Tibial nerve (tissue), 4 donors: Measurements from ENCODE around the gene HCRTR2. TPM values are rescaled to one million over a fixed set of nuclear protein-coding genes. Genes with fewer than 3 reads are reported as not detected.

Experiments
- DNase-seq, 2 donors: peaks; one replicate each; pipeline ENCODE4 v3.0.0-alpha.2; 2019; ENCODE audit warnings: low spot score in 2 of 2
- H3K27ac ChIP-seq, 4 donors: fragments of 200-600 bp; sonication (generic) in 3 of 4; one replicate each; pipeline ENCODE4 v1.5.1; 2017 to 2019; ENCODE audit warnings: mild to moderate bottlenecking in 1 of 4
- H3K27me3 ChIP-seq, 2 donors: fragments of 200-600 bp; sonication (generic) in 1 of 2; one replicate each; pipeline versions ENCODE4 v1.5.1 to v1.6.0; 2017 to 2019
- H3K36me3 ChIP-seq, 3 donors: fragments of 200-600 bp; sonication (generic); one replicate each; pipeline ENCODE4 v1.5.1; 2018 to 2019
- H3K4me1 ChIP-seq, 4 donors: fragments of 200-600 bp; sonication (generic) in 3 of 4; one replicate each; pipeline ENCODE4 v1.5.1; 2017 to 2019
- H3K4me3 ChIP-seq, 4 donors: fragments of 200-600 bp; sonication (generic) in 3 of 4; one replicate each; pipeline ENCODE4 v1.5.1; 2017 to 2019; ENCODE audit warnings: mild to moderate bottlenecking in 1 of 4, moderate library complexity in 1 of 4
- H3K9me3 ChIP-seq, 4 donors: fragments of 200-600 bp; sonication (generic) in 3 of 4; one replicate each; pipeline ENCODE4 v1.5.1; 2017 to 2019
- CTCF ChIP-seq, 5 experiments: fragments of 200-600 bp in 3 of 5; fragments of 450-650 bp in 2 of 5; sonication (generic) in 3 of 5; IDR thresholded peaks; one replicate each; pipeline ENCODE4 v1.5.1; 2016 to 2019; ENCODE audit warnings: antibody characterized with exemption in 5 of 5, mild to moderate bottlenecking in 3 of 5, moderate library complexity in 2 of 5
- EP300 ChIP-seq, 2 donors: sonication (generic); formaldehyde crosslinking; IDR thresholded peaks; one replicate each; pipeline ENCODE4 v1.6.1; 2017; ENCODE audit warnings: antibody characterized with exemption in 2 of 2, mild to moderate bottlenecking in 1 of 2
- POLR2A ChIP-seq, 2 donors: fragments of 450-650 bp; IDR thresholded peaks; one replicate each; pipeline ENCODE4 v1.6.1; 2017; ENCODE audit warnings: antibody characterized with exemption in 2 of 2, mild to moderate bottlenecking in 2 of 2, moderate library complexity in 2 of 2
- WGBS, 2 donors: methylation state at CpG; one replicate each; pipeline ENCODE4 v1.1.5; 2018; 5-methylcytosine and 5-hydroxymethylcytosine counted together
- total RNA-seq, 4 donors: library from RNA; depleted of rRNA; stranded (reverse); fragments of >200 nt; gene quantifications; one replicate each; pipeline ENCODE4 v1.1.0, GENCODE V29; 2016

Gene HCRTR2
- total RNA-seq, 4 donors from 2014 or later, result not detected

- Histone ChIP-seq H3K27me3 (no peaks in the 10 kb centered on the region), H3K4me3 (no peak overlapping the region), H3K27ac (no peak overlapping the region), H3K36me3 (no peaks in the 10 kb centered on the region), H3K4me1 (no peaks in the 10 kb centered on the region), H3K9me3 (no peaks in the 10 kb centered on the region)
- WGBS, 2 donors, result 67 to 71% methylated on average over 4 of the region's 4 CpGs
- no peak for TF ChIP-seq EP300 (IDR thresholded peaks at IDR 0.05)
- TF ChIP-seq POLR2A (IDR thresholded peaks at IDR 0.05), result no peak
- TF ChIP-seq CTCF (IDR thresholded peaks at IDR 0.05), result no peak
- DNase-seq, result no peak
These were observed 10.6 kb downstream of the HCRTR2 start for GRCh38 chr6:55184782-55185530.

DNA sequence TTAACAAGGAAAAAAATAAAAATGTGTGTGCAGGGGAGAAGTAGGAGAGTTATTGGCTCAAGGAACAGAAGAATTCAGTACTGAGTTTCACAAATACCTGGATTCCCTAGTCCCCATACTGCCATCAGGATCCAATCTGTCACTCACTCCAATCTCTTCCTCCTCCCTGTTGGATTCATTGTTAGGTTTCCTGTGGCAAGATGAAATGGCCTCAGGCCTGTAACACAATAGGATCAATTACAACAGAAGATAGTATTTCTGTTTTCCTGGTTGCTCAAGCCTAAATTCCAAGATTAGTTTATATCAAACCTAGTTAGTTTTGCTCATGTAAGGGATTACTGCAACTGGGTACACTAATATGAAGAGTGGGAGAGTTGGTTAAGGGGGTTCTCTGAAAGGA, 24.4 kb downstream of the HCRTR2 start:
- no peak for DNase-seq
- Histone ChIP-seq H3K4me1 (no peaks in the 10 kb centered on the region), H3K9me3 (no peaks in the 10 kb centered on the region), H3K27ac (no peak overlapping the region), H3K27me3 (no peaks in the 10 kb centered on the region), H3K4me3 (no peak overlapping the region), H3K36me3 (no peaks in the 10 kb centered on the region)
- TF ChIP-seq CTCF (IDR thresholded peaks at IDR 0.05) (no peak), EP300 (IDR thresholded peaks at IDR 0.05) (no peak), POLR2A (IDR thresholded peaks at IDR 0.05) (no peak)

- H3K4me1 ChIP-seq, result no peaks in the 10 kb centered on the region
- TF ChIP-seq CTCF (IDR thresholded peaks at IDR 0.05) (no peak), EP300 (IDR thresholded peaks at IDR 0.05) (no peak), POLR2A (IDR thresholded peaks at IDR 0.05) (no peak)
- no peak overlapping the region for H3K4me3 ChIP-seq
- H3K27ac ChIP-seq, result no peak overlapping the region
- DNase-seq, result no peak
- H3K36me3 ChIP-seq, result no peaks in the 10 kb centered on the region
- no peaks in the 10 kb centered on the region for H3K27me3 ChIP-seq
- H3K9me3 ChIP-seq, result no peaks in the 10 kb centered on the region
These were observed 24.9 kb downstream of the HCRTR2 start for GRCh38 chr6:55199239-55199638.

DNA sequence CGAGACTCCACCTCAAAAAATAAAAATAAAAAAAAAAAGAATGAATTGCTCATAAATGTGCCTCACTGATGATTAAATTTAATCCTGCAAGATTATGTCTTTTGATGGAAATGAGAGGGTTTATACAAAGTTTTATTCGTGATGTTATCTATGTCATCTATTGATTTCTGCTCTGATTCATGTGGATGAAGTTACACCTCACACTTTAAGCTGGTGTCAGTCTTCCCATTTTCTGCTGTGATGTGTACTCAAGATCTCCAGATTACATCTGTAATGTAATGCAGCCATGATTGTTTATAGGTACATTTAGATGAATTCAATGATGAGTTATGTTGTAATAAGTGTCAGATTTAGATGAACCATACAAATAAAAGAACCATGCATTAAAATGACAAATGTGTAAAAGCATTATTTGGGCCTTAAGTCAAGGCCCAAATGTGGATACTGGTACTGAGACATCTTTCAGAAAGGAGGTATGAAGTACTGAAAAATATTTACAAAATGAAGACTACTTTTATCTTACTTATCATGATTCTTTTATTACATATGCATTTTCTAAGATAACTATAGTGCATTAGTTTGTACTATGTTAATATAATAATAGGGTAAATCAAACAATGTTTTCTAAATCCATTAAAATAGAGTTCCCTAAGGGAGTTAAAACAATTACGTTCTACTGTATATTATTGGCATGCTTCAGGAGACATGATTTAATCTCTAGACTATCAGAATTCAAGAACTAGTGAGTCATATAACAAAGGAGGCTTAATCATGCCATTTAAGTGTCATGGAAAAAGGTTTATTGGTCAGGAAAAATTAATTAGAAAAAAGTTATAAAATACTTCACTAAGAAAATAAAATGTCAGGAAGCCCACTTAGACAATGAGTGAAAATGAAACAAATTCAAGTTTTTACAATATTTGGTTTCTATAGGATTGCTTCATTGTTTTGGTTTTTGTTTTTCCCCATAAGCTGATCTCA, 34.5 kb downstream of the HCRTR2 start:
- H3K4me3 ChIP-seq, result no peak overlapping the region
- WGBS, 2 donors, result 78 to 88% methylated on average over 3 of the region's 3 CpGs
- H3K9me3 ChIP-seq, result no peaks in the 10 kb centered on the region

More for the DNA sequence above, 34.5 kb downstream of the HCRTR2 start:
- Histone ChIP-seq H3K27ac (no peak overlapping the region), H3K36me3 (no peaks in the 10 kb centered on the region), H3K4me1 (no peaks in the 10 kb centered on the region), H3K27me3 (no peaks in the 10 kb centered on the region)
- no peak for DNase-seq
- TF ChIP-seq CTCF (IDR thresholded peaks at IDR 0.05) (no peak), POLR2A (IDR thresholded peaks at IDR 0.05) (no peak), EP300 (IDR thresholded peaks at IDR 0.05) (no peak)
